ENCODE data around the gene CDK5RAP2.

Gene CDK5RAP2

GRCh38 chr9:120486347-120486746 is 93.6 kb downstream of the CDK5RAP2 start:
- no peaks in the 10 kb centered on the region for H3K4me1 Mint-ChIP-seq (ENCODE audit: low read depth)
- H3K27me3 Mint-ChIP-seq, result no peaks in the 10 kb centered on the region
- no peak overlapping the region for H3K27ac Mint-ChIP-seq
- H3K9me3 Mint-ChIP-seq, result no peaks in the 10 kb centered on the region
- no peak overlapping the region for H3K4me3 Mint-ChIP-seq
- peaks cover 74% of the 10 kb centered on the region for H3K36me3 Mint-ChIP-seq (ENCODE audit: low read depth)

DNA sequence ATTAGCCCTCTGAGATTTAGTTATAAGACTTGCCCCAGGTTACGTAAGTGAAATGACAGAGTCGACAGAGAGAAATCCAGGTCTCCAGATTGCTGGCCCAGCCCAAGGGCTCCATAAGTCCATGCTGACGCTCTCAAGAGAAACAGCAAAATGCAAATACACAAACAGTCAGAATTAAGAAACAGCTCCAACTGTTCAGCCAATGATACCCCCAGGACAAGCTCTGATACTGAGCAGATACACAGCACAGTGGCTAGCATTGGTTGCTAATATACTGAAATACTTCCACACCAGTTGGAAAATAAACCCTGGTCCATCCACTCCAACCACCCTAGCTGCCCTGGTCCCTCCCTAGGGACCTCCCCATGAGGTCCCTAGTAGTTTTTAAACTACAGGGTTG is 94.2 kb downstream of the CDK5RAP2 start:
- peaks cover 70% of the 10 kb centered on the region for H3K36me3 Mint-ChIP-seq (ENCODE audit: low read depth)
- H3K9me3 Mint-ChIP-seq, result no peaks in the 10 kb centered on the region
- peaks cover 4% of the 10 kb centered on the region for H3K4me1 Mint-ChIP-seq (ENCODE audit: low read depth)
- H3K4me3 Mint-ChIP-seq, result no peak overlapping the region
- no peaks in the 10 kb centered on the region for H3K27me3 Mint-ChIP-seq
- H3K27ac Mint-ChIP-seq, result no peak overlapping the region

DNA sequence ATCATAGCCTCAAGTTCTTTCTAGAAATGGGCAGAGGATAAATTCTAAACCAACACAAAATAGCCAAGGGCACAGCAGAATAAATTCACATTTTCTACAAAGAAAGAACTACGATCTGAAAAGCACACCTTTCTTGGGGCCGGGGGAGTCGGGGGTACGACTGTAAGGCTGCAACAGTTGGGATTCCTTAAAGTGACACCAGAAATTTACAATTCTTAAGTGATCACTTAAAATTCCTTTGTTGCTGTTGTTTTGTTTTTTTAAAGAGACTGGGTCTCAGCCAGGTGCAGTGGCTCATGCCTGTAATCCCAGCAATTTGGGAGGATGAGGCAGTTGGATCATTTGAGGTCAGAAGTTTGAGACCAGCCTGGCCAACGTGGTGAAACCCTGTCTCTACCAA is 95.8 kb downstream of the CDK5RAP2 start:
- Mint-ChIP-seq H3K4me1 (ENCODE audit: low read depth) (peaks cover 6% of the 10 kb centered on the region), H3K27me3 (no peaks in the 10 kb centered on the region), H3K9me3 (no peaks in the 10 kb centered on the region), H3K36me3 (ENCODE audit: low read depth) (peaks cover 61% of the 10 kb centered on the region), H3K27ac (no peak overlapping the region), H3K4me3 (no peak overlapping the region)

GRCh38 chr9:120482424-120483186 is 97.4 kb downstream of the CDK5RAP2 start:
- no peak overlapping the region for H3K27ac Mint-ChIP-seq
- no peaks in the 10 kb centered on the region for H3K9me3 Mint-ChIP-seq
- no peak overlapping the region for H3K4me3 Mint-ChIP-seq

DNA sequence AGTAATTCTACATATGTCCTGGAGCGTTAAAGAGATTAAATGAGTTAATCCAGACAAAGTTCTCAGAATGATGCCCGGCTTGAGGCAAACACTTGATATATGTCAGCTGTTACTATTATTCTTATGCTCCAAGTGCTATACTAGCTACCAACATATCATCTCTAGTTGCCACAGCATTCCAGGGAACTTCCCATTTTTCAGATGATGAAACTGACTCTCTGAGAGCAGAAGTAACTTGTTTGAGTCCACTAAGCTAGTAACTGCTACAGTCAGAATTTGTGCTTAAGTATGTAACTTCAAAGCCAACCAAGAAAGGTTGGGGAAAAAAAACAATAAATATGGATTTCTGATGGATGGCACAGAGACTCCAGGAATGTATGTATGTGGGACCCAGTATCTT is 98.1 kb downstream of the CDK5RAP2 start:
- H3K36me3 Mint-ChIP-seq (ENCODE audit: low read depth), result peaks cover 59% of the 10 kb centered on the region
- no peaks in the 10 kb centered on the region for H3K9me3 Mint-ChIP-seq
- H3K4me1 Mint-ChIP-seq (ENCODE audit: low read depth), result peaks cover 6% of the 10 kb centered on the region
- no peaks in the 10 kb centered on the region for H3K27me3 Mint-ChIP-seq
- H3K4me3 Mint-ChIP-seq, result no peak overlapping the region
- no peak overlapping the region for H3K27ac Mint-ChIP-seq

More at GRCh38 chr9:120482424-120483186, 97.4 kb downstream of the CDK5RAP2 start:
- Mint-ChIP-seq H3K4me1 (ENCODE audit: low read depth) (peaks cover 6% of the 10 kb centered on the region), H3K27me3 (no peaks in the 10 kb centered on the region), H3K36me3 (ENCODE audit: low read depth) (peaks cover 61% of the 10 kb centered on the region)

DNA sequence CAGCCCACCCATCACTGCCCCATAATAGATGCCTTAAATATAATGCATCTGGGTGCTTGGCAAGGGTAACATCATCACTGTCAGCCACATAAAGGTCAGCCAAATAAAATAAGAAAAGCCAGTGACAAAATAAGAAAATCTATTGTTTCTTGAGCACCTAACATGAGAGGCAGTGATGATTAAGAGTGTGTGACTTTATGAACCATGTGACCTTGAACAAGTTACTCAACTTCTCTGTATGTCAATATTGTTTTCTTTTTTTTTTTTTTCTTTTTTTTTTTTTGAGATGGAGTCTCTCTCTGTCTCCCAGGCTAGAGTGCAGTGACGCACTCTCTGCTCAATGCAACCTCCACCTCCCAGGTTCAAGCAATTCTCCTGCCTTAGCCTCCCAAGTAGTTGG is 98.7 kb downstream of the CDK5RAP2 start:
- no peaks in the 10 kb centered on the region for H3K27me3 Mint-ChIP-seq
- peaks cover 53% of the 10 kb centered on the region for H3K36me3 Mint-ChIP-seq (ENCODE audit: low read depth)
- no peak overlapping the region for H3K27ac Mint-ChIP-seq
- H3K4me1 Mint-ChIP-seq (ENCODE audit: low read depth), result peaks cover 6% of the 10 kb centered on the region
- H3K4me3 Mint-ChIP-seq, result no peak overlapping the region
- H3K9me3 Mint-ChIP-seq, result no peaks in the 10 kb centered on the region

GRCh38 chr9:120480707-120481106 is 99.3 kb downstream of the CDK5RAP2 start:
- peaks cover 57% of the 10 kb centered on the region for H3K36me3 Mint-ChIP-seq (ENCODE audit: low read depth)

GRCh38 chr9:120478208-120478607 is 101.8 kb downstream of the CDK5RAP2 start:
- Mint-ChIP-seq H3K36me3 (ENCODE audit: low read depth) (peaks cover 64% of the 10 kb centered on the region), H3K27me3 (no peaks in the 10 kb centered on the region), H3K27ac (no peak overlapping the region)

More at GRCh38 chr9:120480707-120481106, 99.3 kb downstream of the CDK5RAP2 start:
- Mint-ChIP-seq H3K4me3 (no peak overlapping the region), H3K4me1 (ENCODE audit: low read depth) (peaks cover 6% of the 10 kb centered on the region), H3K27me3 (no peaks in the 10 kb centered on the region), H3K9me3 (no peaks in the 10 kb centered on the region), H3K27ac (no peak overlapping the region)

DNA sequence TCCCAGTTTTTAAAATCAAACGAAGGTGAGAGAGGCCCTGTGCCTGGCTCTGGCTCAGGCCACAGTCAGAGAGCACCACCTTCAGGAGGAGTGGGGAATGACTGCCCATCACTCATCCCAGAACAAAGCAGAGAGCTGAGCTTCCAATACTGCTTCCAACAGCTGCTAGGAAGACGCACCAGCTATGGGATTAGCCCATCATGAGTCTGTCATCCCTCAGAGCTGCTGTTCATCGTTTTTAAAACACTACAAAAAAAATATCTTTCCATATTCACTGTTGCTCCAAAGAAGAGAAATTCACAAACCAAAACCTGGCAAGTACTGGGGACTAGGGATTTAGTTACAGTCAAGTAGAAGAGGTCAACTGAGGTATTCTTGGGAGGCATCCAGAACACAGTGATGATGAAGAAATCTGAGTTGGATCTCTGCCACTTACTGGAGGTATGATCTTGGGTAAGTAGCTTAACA is 102.4 kb downstream of the CDK5RAP2 start:
- Mint-ChIP-seq H3K4me1 (ENCODE audit: low read depth) (peaks cover 6% of the 10 kb centered on the region), H3K9me3 (no peaks in the 10 kb centered on the region), H3K36me3 (ENCODE audit: low read depth) (peaks cover 63% of the 10 kb centered on the region), H3K27me3 (no peaks in the 10 kb centered on the region), H3K27ac (no peak overlapping the region), H3K4me3 (no peak overlapping the region)

More at GRCh38 chr9:120478208-120478607, 101.8 kb downstream of the CDK5RAP2 start:
- H3K4me1 Mint-ChIP-seq (ENCODE audit: low read depth), result peaks cover 6% of the 10 kb centered on the region
- no peak overlapping the region for H3K4me3 Mint-ChIP-seq
- no peaks in the 10 kb centered on the region for H3K9me3 Mint-ChIP-seq

DNA sequence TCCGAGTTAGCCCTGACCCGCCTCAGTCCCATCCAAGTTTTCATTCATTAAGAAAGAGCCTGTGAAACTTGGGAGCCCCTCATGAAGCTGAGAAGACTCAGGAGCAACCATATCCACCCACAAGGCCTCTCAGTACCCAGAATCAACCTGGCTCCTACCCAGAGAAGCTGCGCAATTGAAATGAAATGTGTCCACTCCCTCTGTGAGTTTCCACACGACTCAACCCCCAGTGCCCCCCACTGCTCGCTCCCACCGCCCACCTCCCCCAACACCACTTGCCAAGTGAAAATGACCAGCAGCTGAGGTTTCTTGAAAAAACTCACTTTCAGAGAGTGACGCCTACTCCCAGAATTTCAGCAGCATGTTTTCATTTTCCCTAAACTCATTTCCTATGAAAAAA is 104.6 kb downstream of the CDK5RAP2 start:
- no peaks in the 10 kb centered on the region for H3K9me3 Mint-ChIP-seq
- H3K4me3 Mint-ChIP-seq, result no peak overlapping the region
- no peaks in the 10 kb centered on the region for H3K27me3 Mint-ChIP-seq
- H3K36me3 Mint-ChIP-seq (ENCODE audit: low read depth), result peaks cover 68% of the 10 kb centered on the region
- peak overlapping the region; percentile 46 for H3K27ac Mint-ChIP-seq
- no peaks in the 10 kb centered on the region for H3K4me1 Mint-ChIP-seq (ENCODE audit: low read depth)

GRCh38 chr9:120474591-120475243 is 105.2 kb downstream of the CDK5RAP2 start:
- no peaks in the 10 kb centered on the region for H3K27me3 Mint-ChIP-seq
- H3K4me3 Mint-ChIP-seq, result no peak overlapping the region
- peak overlapping the region; percentile 46 for H3K27ac Mint-ChIP-seq
- no peaks in the 10 kb centered on the region for H3K9me3 Mint-ChIP-seq
- peaks cover 68% of the 10 kb centered on the region for H3K36me3 Mint-ChIP-seq (ENCODE audit: low read depth)
- no peaks in the 10 kb centered on the region for H3K4me1 Mint-ChIP-seq (ENCODE audit: low read depth)

- Mint-ChIP-seq H3K4me1 (ENCODE audit: low read depth) (no peaks in the 10 kb centered on the region), H3K27ac (no peak overlapping the region), H3K36me3 (ENCODE audit: low read depth) (peaks cover 67% of the 10 kb centered on the region), H3K27me3 (no peaks in the 10 kb centered on the region), H3K4me3 (no peak overlapping the region), H3K9me3 (no peaks in the 10 kb centered on the region)
These were observed 106.4 kb downstream of the CDK5RAP2 start for GRCh38 chr9:120473608-120474007.

DNA sequence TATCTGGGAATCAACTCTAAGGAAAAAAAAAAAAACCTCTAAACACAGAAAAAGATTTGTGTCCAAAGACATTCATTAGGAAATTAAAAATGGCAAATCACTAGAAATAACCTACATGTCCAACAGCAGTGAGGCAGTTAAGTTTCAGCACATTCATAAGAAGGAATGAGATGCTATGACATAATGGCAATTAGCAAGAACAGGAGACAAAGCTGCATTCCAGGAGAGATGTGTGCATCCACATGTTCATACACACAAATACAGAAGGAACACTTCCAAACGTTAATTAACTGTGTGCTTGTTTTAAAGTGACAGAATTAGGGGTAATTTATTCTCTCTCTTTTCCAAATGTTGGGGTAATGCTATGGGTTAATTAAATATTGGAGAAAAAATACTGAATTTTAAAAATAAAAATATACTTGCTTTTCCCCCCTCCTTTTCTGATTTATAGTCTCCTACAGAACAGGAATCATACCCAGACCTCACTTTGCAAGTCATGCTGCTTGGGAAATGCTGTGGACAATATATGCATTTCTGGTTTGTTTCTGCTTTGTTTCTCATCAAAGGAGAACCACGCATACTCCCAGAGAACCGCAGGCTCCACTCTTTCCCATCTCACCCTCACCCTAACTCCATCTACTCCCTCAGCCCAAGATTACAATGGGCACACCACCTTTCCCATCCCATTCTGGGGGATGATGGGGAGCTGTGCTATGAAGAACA is 114.1 kb downstream of the CDK5RAP2 start:
- no peak overlapping the region for H3K27ac Mint-ChIP-seq
- H3K27me3 Mint-ChIP-seq, result no peaks in the 10 kb centered on the region
- no peaks in the 10 kb centered on the region for H3K9me3 Mint-ChIP-seq
- H3K36me3 Mint-ChIP-seq (ENCODE audit: low read depth), result peaks cover 68% of the 10 kb centered on the region
- H3K4me1 Mint-ChIP-seq (ENCODE audit: low read depth), result no peaks in the 10 kb centered on the region
- H3K4me3 Mint-ChIP-seq, result no peak overlapping the region

- Mint-ChIP-seq H3K27ac (no peak overlapping the region), H3K36me3 (ENCODE audit: low read depth) (peaks cover 77% of the 10 kb centered on the region), H3K4me3 (no peak overlapping the region), H3K4me1 (ENCODE audit: low read depth) (no peaks in the 10 kb centered on the region), H3K27me3 (no peaks in the 10 kb centered on the region), H3K9me3 (no peaks in the 10 kb centered on the region)
These were observed 115.0 kb downstream of the CDK5RAP2 start for GRCh38 chr9:120464887-120465421.

Data from stimulated activated naive CD8-positive, alpha-beta T cell treated with anti-CD3 and anti-CD28 coated beads, Interleukin-15, Interleukin-2, amounts not matched to agents 100 ng/mL and 50 ng/mL, for 24 hours (primary cell).